Keratinocyte (primary cell): Measurements from ENCODE around the gene TMEM100. TPM values are rescaled to one million over a fixed set of nuclear protein-coding genes. Genes with fewer than 3 reads are reported as not detected.

ENCODE experiments used
- DNase-seq: peaks from one replicate; pipeline ENCODE4 v3.0.0-alpha.2; 2011; ENCODE audit warnings: low read depth, missing footprints, low spot score
- FAIRE-seq: peaks from 2 replicates; lab custom pipeline; 2011; peaks lifted over from hg19 to GRCh38; lab: Jason Lieb, UNC
- H2AFZ ChIP-seq: 2 replicates; pipeline ENCODE4 v1.6.0; 2012; ENCODE audit warnings: low read length, control low read depth, inconsistent platforms; ENCODE audit not compliant: control insufficient read depth
- H3K27ac ChIP-seq: 2 replicates; pipeline ENCODE4 v1.5.1; 2011; ENCODE audit warnings: low read length; ENCODE audit not compliant: control insufficient read depth, insufficient read depth
- H3K27me3 ChIP-seq: 3 replicates; pipeline ENCODE4 v1.6.0; 2011; ENCODE audit warnings: low read length; ENCODE audit not compliant: control insufficient read depth, insufficient read depth; ENCODE audit errors: extremely low read depth
- H3K36me3 ChIP-seq, 2 experiments: 2 replicates in 1 of 2; 3 replicates in 1 of 2; pipeline ENCODE4 v1.5.1; 2011; ENCODE audit warnings: low read length in 2 of 2, mild to moderate bottlenecking in 1 of 2; ENCODE audit not compliant: control insufficient read depth in 2 of 2, insufficient read depth in 2 of 2; ENCODE audit errors: extremely low read depth in 1 of 2
- H3K4me1 ChIP-seq: 3 replicates; pipeline ENCODE4 v1.5.1; 2011; ENCODE audit warnings: low read length; ENCODE audit not compliant: control insufficient read depth, insufficient read depth; ENCODE audit errors: extremely low read depth
- H3K4me2 ChIP-seq: 3 replicates; pipeline ENCODE4 v1.6.0; 2011; ENCODE audit warnings: low read depth, low read length; ENCODE audit not compliant: control insufficient read depth, insufficient read depth; ENCODE audit errors: extremely low read depth
- H3K4me3 ChIP-seq, 3 experiments: fragments of 200-600 bp in 1 of 3; sonication (generic) in 1 of 3; 2 replicates in 2 of 3; 3 replicates in 1 of 3; pipeline ENCODE4 v1.5.1; 2011 to 2016; ENCODE audit warnings: low read length in 3 of 3, mild to moderate bottlenecking in 3 of 3, control low read depth in 2 of 3, inconsistent platforms in 1 of 3, low read depth in 1 of 3, mixed read lengths in 1 of 3, mixed run types in 1 of 3, moderate library complexity in 1 of 3; ENCODE audit not compliant: control insufficient read depth in 2 of 3, insufficient read depth in 2 of 3; ENCODE audit errors: extremely low read depth in 1 of 3
- H3K79me2 ChIP-seq: 2 replicates; pipeline ENCODE4 v1.6.0; 2012; ENCODE audit warnings: low read length; ENCODE audit not compliant: control insufficient read depth, insufficient read depth
- H3K9ac ChIP-seq: 3 replicates; pipeline ENCODE4 v1.6.0; 2011; ENCODE audit warnings: low read length; ENCODE audit not compliant: control insufficient read depth, insufficient read depth; ENCODE audit errors: extremely low read depth
- H3K9me1 ChIP-seq: 3 replicates; pipeline ENCODE4 v1.6.0; 2011; ENCODE audit warnings: low read length; ENCODE audit not compliant: control insufficient read depth, insufficient read depth; ENCODE audit errors: extremely low read depth
- H3K9me3 ChIP-seq: 2 replicates; pipeline ENCODE4 v1.5.1; 2012; ENCODE audit warnings: low read depth, low read length; ENCODE audit not compliant: control insufficient read depth
- H4K20me1 ChIP-seq: 3 replicates; pipeline ENCODE4 v1.6.0; 2011; ENCODE audit warnings: low read length; ENCODE audit not compliant: control insufficient read depth, insufficient read depth; ENCODE audit errors: extremely low read depth
- CTCF ChIP-seq, 3 experiments: IDR thresholded peaks in 1 of 3; conservative IDR thresholded peaks in 1 of 3; optimal IDR thresholded peaks in 1 of 3; 2 replicates in 2 of 3; 3 replicates in 1 of 3; pipeline versions ENCODE3 to v1.5.1; 2011; ENCODE audit warnings: low read length in 3 of 3, mild to moderate bottlenecking in 3 of 3, moderate library complexity in 2 of 3, control low read depth in 1 of 3, inconsistent platforms in 1 of 3; ENCODE audit not compliant: insufficient read depth in 2 of 3; ENCODE audit errors: extremely low read depth in 1 of 3
- EZH2 ChIP-seq: IDR thresholded peaks from one replicate; pipeline ENCODE4 v1.6.1; 2012; ENCODE audit warnings: inconsistent platforms, mild to moderate bottlenecking, low read length, moderate library complexity
- dilution Hi-C: fragments of 300-500 bp; cut with MboI; formaldehyde crosslinking; loops from one replicate; pipeline ENCODE4 v1.7.0; 2020; ENCODE audit warnings: low sequenced_read_pairs; ENCODE audit not compliant: extremely low pct_ligation_motif_present
- polyA plus RNA-seq, 5 experiments: library from polyadenylated mRNA; depleted of rRNA in 3 of 5; stranded (reverse) in 3 of 5; stranded (forward) in 1 of 5; unstranded in 1 of 5; fragments of >200 nt; gene quantifications; 1 replicate in 1 of 5; 2 replicates in 3 of 5; 3 replicates in 1 of 5; pipeline versions ENCODE4 v1.2.1 to v1.2.3, GENCODE V29; 2011 to 2012; ENCODE audit warnings: missing spikeins in 2 of 5, low read depth in 1 of 5, low replicate concordance in 1 of 5

TMEM100 gene
- polyA plus RNA-seq, 1 donor (not counting 4 experiments of a cell fraction or from before 2014, with no cell fraction given), result 0.18 TPM

- no peak for DNase-seq
- H3K4me1 ChIP-seq, result no peaks in the 10 kb centered on the region
- TF ChIP-seq EZH2 (no peak), CTCF (optimal IDR thresholded peaks at IDR 0.05 in 1 of 3, IDR thresholded peaks at IDR 0.05 in 1 of 3, conservative IDR thresholded peaks at IDR 0.05 in 1 of 3; ENCODE audit: extremely low read depth in 1 of 3, insufficient read depth in 2 of 3, low read length in 3 of 3) (no peak)
- H3K9ac ChIP-seq, result no peak overlapping the region
- no peak overlapping the region for H3K4me2 ChIP-seq
- H3K4me3 ChIP-seq, result no peak overlapping the region
- H4K20me1 ChIP-seq, result no peaks in the 10 kb centered on the region
- H3K9me3 ChIP-seq, result no peaks in the 10 kb centered on the region
- no peak overlapping the region for H2AFZ ChIP-seq
- no peaks in the 10 kb centered on the region for H3K9me1 ChIP-seq
- no peak overlapping the region for H3K27ac ChIP-seq
- H3K36me3 ChIP-seq, result peaks cover 0 to 1% of the 10 kb centered on the region in 2 experiments
- no peak for FAIRE-seq
- dilution Hi-C loops, result no loop called here
- no peaks in the 10 kb centered on the region for H3K27me3 ChIP-seq
- peaks cover 2% of the 10 kb centered on the region for H3K79me2 ChIP-seq
Measured at GRCh38 chr17:55758171-55758570, 35.5 kb upstream of the TMEM100 start.

DNA sequence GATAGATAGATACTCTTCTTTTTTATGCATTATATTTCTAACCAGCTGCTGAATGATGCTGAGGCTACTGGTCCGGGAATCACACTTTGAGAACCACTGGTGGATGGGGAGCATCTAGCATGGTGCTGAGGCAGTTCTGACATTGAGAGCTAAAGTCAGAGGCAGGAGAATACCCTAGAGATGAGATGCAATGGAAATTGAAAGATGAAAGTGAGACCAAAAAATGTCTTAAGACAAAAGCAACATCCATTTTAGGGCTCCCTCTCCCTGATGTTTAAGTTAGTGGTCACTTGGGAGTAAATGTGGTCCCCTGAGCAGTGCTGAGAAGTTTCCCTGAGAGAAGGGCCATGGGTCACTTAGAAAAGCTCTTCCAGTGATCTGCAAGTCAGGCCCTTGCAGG, 35.0 kb upstream of the TMEM100 start:
- FAIRE-seq, result no peak
- no peaks in the 10 kb centered on the region for H3K9me3 ChIP-seq
- no peaks in the 10 kb centered on the region for H3K9me1 ChIP-seq
- no peak overlapping the region for H3K27ac ChIP-seq
- no peaks in the 10 kb centered on the region for H4K20me1 ChIP-seq
- H3K36me3 ChIP-seq, result peaks cover 0 to 1% of the 10 kb centered on the region in 2 experiments
- H3K4me3 ChIP-seq, result no peak overlapping the region
- no peak overlapping the region for H2AFZ ChIP-seq
- no peak for TF ChIP-seq CTCF (optimal IDR thresholded peaks at IDR 0.05 in 1 of 3, IDR thresholded peaks at IDR 0.05 in 1 of 3, conservative IDR thresholded peaks at IDR 0.05 in 1 of 3; ENCODE audit: extremely low read depth in 1 of 3, insufficient read depth in 2 of 3, low read length in 3 of 3)
- no peak for TF ChIP-seq EZH2
- no peaks in the 10 kb centered on the region for H3K4me1 ChIP-seq
- no peaks in the 10 kb centered on the region for H3K27me3 ChIP-seq
- dilution Hi-C loops, result no loop called here
- no peak overlapping the region for H3K4me2 ChIP-seq
- no peak for DNase-seq
- peaks cover 3% of the 10 kb centered on the region for H3K79me2 ChIP-seq
- no peak overlapping the region for H3K9ac ChIP-seq
